Stimulated activated CD4-positive, alpha-beta T cell treated with anti-CD3 and anti-CD28 coated beads, Interleukin-2, amount 100 ng/mL, for 24 hours (primary cell): ENCODE results near the gene SDK1.

ENCODE experiments used
- DNase-seq, 2 donors: peaks; one replicate each; pipeline ENCODE4 v3.0.0-alpha.2; 2020

SDK1 gene

GRCh38 chr7:4174016-4174415 lies 873.0 kb downstream of the SDK1 start:
- DNase-seq = no peak

DNA sequence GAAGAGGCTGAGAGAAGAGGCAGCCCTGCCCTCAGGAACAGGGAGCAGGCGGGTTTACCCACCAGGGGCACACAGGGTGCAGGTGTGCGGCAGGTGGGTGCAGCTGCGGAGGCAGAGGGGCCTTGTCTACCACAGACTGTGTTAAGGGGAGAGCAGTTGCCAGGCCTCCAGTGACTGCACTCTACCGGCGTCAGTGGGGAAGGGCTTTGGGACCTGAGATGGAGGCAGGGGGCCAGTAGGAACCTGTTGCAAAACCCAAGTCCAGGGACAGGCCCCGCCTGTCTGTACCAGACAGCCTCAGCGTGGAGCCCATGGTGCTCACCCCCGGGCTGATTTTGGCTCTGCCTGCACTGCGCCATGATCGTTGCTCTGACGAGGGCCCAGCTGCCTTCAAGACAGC lies 873.4 kb downstream of the SDK1 start:
- DNase-seq = no peak

- DNase-seq = no peak
Measured at GRCh38 chr7:4174884-4175283, 873.8 kb downstream of the SDK1 start.

DNA sequence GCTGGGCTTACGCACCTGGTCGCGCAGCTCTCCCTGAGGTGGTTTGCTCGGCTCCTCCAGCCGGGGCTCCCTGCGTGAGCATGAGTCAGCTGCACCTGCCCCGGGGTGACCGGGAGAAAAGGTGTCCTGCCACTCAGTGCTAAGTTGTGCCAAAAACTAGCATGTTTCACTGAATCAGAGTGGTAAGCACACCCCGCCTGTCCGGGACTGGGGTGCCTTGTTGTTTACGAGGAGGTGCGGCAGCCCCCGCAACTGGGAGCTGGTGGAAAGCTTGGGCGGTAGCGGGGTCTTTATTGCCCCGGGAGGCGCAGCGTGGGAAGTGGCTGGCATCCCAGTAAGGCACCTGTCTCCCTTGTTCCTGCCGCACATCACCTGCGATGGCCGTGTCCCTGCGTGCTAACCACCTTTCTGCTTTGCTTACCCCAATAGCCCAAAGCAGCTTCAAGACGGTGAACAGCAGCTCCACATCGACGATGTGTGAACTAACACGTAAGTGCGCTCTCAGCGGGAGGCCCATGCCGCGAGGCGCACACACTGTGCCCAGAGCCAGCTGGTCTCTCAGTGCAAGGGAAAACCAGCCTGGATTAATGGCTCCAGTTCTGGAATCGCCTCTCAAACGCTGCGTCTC lies 874.4 kb downstream of the SDK1 start:
- DNase-seq = no peak

GRCh38 chr7:4177001-4177400 lies 875.9 kb downstream of the SDK1 start:
- DNase-seq = no peak

- no peak for DNase-seq
Measured at GRCh38 chr7:4178416-4178815, 877.4 kb downstream of the SDK1 start.

DNA sequence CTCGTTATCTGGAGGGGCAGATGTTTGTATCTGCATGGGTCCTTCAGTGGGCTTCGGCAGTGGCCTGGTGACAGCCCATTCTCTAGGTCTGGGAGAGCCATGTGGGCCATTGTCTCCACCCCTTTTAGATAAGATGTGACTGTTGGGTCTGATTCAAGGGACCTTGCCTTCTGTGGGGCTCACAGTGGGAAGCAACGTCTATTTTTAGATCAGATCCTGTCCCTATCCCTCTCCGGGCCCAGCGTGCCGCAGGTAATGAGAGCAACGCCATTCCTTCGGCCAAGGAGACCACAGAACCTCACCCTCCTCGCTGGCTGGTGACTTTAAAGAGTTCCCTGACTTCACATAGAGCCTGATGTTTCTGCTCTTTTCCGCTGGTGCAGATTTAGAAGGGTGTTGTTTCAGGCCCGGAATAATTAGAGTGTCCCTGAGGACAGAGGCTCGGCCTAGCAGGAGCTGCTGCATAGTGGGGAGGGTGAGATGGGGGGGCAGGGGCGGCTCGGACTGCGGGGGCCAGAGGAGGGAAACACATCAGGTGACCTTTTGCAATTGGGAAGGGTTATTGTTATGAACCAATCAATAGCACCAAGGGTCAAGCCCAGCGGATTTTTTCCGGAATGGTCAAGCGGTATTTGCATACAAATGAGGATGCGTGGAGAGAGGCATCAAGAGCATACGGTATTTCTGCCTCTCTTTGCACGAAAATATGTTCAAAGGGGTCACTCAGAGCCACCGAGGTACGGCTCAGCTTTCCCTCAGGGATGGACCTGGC lies 878.0 kb downstream of the SDK1 start:
- DNase-seq = no peak

DNA sequence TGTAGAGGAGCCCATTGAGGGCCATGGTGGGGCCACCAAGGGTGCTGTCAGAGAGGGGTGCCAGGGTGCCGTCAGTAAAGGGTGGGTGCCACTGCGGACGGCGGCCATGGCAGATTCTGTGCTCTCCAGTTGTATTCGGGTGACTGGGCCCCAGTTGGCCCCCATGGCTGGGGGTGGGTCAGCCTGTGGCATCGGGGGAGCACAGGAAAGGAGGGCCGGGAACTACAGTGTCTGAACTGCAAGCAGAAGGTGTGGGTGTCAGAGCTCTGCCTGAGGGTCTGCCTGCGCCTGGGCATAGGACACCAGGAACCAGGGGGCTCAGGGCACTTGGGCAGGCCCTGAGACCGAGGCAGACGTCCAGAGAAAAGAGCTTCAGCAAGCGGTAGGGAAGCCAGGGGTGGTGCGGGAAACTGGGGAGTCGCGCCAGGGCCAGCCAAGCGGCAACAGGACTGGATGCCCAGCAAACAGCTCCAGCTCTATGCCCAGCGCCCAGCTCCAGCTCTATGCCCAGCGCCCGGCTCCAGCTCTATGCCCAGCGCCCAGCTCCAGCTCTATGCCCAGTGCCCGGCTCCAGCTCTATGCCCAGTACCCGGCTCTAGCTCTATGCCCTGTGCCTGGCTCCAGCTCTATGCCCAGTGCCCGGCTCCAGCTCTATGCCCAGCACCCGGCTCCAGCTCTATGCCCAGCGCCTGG lies 878.8 kb downstream of the SDK1 start:
- DNase-seq = no peak

- no peak for DNase-seq
Measured at GRCh38 chr7:4181446-4181845, 880.4 kb downstream of the SDK1 start.

DNA sequence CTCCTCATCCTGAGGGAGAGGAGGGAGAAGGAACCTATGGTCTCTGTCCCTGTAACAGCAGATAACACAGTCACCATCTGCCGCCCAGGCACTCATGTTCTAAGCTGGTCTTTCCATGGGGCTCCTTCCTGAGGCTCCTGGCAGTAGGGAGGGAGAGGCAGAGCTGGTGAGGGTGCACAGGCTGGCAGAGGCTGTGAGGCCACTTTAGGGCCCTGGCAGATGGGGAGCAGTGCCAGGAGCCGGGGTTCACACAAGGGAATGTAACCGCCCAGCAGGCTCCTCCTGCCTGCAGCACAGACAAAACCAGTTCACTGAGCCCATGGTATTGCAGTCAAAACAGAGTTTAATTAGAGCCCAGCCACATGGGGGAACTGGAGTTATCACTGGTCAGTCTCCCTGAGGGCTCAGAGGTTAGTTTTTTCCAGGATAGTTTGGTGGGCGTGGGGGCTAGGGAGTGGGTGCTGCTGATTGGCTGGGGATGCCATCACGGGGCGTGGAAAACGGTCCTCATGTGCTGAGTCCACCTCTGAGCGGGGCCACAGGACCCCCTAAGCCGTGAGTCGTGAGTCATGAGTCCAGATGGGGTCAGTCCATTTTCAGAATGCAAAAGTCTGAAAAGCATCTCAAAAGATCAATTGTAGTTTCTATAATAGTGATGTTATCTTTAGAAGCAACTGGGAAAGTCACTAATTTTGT lies 881.7 kb downstream of the SDK1 start:
- DNase-seq = no peak

DNA sequence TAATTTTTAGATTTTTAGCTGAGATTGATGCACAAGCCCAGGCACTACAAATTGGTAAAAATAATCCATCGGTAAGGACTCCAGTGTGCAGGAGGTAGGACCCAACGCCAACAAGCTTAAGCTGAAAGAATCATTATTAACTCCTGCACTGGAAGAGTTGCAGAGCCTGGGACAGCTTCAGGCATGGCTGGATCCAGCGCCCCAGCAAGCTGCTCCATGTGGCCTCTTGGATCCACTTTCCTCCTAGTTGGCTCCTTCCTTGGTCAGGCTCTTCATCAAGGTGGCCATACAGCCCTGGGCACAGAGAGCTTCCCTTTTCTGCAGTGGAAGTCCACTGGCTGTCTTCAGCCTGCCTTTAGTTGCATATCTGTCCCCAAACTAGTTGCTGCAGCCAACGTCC lies 883.6 kb downstream of the SDK1 start:
- no peak for DNase-seq

DNA sequence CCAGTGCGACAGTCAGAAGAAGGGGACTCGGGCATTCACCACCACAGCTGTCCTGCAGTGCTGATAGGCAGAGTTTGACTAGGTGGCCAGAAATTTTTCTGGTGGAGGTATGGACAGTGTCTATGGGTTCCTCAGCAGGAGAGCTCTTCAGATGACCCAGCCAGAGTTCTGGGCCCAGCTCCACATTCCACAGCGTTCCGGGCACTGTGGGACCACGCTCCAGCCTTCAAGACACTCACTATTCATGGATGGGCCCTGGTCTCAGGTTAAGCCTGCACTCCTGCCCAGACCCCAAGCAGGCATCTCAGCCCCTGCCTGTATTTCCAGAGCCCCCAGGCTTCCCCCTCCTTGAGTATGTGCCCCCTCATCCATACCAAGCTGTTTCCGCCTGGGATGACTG lies 884.1 kb downstream of the SDK1 start:
- DNase-seq = no peak

GRCh38 chr7:4185721-4186512 lies 884.9 kb downstream of the SDK1 start:
- DNase-seq = no peak

DNA sequence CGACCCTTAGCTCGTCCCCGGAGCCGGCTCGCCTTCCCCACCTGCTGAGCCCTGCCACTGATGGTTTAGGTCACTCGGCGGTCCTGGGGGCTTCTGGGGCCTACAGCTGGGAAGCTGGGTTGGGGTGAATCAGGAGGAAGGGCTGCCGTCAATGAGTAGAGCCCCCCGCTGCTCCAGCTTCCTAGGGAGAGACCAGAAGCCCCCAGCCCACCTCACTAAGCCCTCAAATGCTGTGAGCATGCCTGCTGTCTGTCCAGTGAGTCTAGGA lies 885.4 kb downstream of the SDK1 start:
- DNase-seq = no peak

DNA sequence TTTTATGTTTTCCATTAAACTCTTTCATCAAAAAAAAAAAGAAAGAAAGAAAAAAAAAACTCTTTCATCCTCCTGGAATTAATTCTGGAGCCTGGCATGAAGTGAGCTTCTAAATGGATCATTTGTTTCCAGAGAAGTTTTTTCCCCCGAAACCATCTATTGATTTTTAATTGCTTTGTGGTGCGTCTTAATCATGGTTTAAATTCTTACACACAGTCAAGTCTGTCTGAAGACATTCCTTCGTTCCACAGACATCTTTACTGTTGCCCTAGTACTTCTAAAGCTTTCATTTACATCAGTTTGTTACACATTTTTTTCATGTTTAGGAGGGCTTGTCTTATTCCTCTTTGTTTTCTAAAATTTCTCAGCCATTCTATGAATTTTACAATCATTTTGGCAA lies 887.6 kb downstream of the SDK1 start:
- no peak for DNase-seq

- DNase-seq = no peak
Measured at GRCh38 chr7:4189131-4189570, 888.1 kb downstream of the SDK1 start.

GRCh38 chr7:4190010-4190981 lies 889.2 kb downstream of the SDK1 start:
- no peak for DNase-seq

DNA sequence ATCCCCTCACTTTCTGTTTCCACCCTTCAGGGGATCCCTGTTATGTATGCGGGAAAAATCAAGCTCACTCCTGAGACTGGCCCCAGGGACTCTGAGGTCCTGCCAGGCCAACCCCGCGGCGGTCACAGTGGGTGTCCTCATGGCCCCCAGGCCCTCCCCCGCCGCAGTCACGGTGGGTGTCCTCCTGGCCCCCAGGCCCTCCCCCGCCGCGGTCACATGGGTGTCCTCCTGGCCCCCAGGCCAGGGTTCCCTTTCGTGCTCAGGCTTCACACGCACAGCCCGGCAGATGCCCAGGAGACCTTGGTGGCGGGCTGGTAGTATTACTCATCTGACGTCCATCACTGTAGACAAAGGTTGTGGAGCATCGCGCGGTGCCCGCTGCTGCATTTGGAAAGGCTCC lies 890.0 kb downstream of the SDK1 start:
- DNase-seq = no peak

DNA sequence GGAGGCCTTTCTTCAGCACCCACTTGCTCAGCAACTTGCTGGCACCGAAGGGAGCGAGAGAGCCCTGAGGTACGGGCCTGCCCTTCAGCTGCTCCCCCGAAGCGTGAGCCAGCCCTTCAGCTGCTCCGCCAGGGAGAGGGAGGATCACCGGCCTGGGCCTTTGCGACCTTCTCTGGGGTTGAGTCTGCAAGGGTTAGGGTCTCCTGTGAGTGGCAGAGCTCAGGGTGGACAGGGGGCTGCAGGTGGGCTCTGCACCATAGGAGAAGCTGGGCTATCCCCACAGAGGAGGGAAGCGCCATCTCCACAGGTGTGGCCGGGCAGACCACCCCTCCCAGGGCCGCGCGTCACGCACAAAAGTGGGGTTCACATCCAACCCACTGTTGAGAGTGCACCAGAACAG lies 890.5 kb downstream of the SDK1 start:
- DNase-seq = no peak

DNA sequence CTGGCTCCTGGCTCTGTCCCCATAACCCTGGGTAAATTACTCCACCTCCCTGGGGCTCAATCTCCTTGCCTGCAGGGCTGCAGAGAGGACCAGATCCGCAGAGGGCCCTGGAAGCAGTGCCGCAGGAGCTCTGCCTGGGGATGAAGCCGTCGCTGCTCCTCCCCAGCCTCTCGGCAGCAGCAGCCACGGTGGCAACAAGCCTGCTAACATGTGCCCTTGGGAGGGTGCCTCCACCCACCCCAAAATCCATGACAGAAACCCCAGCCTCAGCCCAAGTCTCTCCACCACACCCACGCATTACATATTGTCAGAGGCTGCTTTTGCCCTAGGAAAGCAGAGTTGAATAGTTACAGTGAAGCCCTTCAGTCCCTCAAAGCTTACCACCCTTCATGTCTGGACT lies 894.6 kb downstream of the SDK1 start:
- no peak for DNase-seq

- DNase-seq = no peak
Measured at GRCh38 chr7:4196121-4196819, 895.2 kb downstream of the SDK1 start.
